Hematopoietic multipotent progenitor cell treated with erythropoietin and hydrocortisone succinate and interleukin-3 and kit ligand, for 17 days (in vitro differentiated cells): Measurements from ENCODE around the gene PRKCE.

Experiments used
- DNase-seq: peaks from one replicate; pipeline ENCODE4 v3.0.0-alpha.2; 2015; ENCODE audit warnings: low spot score

PRKCE gene

DNA sequence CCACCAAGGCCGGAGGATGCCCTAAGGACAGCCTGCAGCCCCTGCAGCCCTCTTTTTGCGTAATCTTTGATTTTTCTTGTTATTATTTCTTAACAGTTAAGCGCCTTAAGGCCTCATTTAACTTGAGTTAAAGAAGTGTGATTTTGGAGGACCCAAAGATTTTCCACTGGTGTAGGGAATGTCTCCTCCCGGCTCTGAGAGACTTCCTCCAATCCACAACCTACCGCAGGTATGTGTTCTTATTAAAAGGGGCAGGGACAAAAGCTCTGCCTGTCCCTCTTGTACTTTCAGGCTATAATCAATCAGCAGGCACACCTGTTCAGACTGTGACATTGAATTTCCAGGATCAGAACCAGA, 285.1 kb downstream of the PRKCE start:
- DNase-seq = no peak

DNA sequence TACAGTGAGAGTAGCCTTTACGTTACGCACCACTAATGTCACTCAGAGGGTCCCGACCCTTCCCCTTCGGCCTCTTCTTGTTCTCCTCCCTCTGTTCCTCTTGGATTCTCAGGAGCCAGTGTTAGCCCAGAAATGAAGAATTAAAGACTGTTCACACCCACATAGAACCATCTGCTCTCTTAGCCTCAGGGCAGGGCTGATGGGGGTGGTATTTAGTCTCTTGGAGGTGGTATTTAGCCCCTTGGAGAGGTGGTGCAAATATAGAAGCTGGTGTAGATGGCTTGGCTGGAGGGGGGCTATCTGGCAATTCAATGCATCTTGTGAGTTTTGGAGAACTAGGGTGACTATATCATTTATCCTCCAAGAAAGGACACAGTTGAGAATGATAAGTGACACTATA, 286.5 kb downstream of the PRKCE start:
- no peak for DNase-seq

- no peak for DNase-seq
These were observed 287.4 kb downstream of the PRKCE start for GRCh38 chr2:45938649-45939511.

GRCh38 chr2:45941531-45942236, 290.2 kb downstream of the PRKCE start:
- no peak for DNase-seq

GRCh38 chr2:45942237-45942738, 290.8 kb downstream of the PRKCE start:
- DNase-seq = no peak

GRCh38 chr2:45943219-45944044, 292.0 kb downstream of the PRKCE start:
- no peak for DNase-seq

- no peak for DNase-seq
These were observed 292.6 kb downstream of the PRKCE start for GRCh38 chr2:45944074-45944473.

DNA sequence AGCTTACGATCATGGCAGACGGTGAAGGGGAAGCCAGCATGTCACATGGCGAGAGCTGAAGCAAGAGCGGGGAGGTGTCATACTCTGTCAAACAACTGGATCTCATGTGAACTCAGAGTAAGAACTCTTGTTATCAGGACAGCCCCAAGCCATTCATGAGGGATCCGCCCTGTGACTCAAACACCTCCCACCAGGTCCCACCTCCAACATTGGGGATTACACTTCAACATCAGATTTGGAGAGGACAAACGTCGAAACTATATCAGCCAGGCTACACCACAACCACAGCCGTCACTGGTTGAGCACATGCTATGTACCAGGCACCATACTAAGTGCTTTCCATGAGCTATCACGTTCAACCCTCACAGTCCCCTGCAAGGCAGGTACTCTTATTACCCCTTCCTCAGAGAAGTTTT, 293.8 kb downstream of the PRKCE start:
- DNase-seq = no peak

- DNase-seq = no peak
These were observed 294.5 kb downstream of the PRKCE start for GRCh38 chr2:45946023-45946422.

- DNase-seq = no peak
These were observed 299.1 kb downstream of the PRKCE start for GRCh38 chr2:45950606-45951005.

DNA sequence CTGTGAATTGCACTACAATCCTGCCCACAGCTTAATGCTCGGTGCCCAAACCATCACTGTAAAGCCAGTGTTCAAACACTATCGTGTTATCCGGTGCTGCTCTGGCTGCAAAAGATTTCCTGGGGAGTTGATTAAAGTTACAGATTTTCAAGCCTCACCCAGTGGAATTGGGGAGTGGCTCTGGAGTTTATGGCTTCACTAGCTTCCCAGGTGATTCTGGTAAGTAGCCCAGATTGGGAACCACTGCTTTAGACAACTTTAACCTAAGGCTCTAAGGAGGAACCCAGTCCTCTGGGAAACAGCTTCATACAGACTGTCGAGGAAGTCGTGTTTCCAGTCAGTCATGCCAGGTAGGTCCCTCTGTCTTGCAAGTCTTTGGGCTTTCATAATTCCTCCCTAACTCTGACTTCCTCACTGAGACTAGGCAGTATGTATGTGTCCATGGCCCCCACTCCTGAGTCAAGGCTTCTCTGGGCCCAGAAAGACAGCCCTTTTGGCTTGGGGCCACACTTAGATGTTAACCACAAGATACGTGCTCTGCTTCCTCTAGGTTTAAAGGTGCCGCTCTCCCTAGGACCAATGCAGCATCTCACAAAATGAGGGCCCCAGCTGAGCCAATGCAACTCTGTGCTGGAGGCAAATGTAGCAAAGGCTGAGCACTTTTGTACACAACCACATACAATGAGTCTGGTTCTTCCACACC, 299.7 kb downstream of the PRKCE start:
- no peak for DNase-seq

GRCh38 chr2:45952591-45952990, 301.1 kb downstream of the PRKCE start:
- DNase-seq = no peak

DNA sequence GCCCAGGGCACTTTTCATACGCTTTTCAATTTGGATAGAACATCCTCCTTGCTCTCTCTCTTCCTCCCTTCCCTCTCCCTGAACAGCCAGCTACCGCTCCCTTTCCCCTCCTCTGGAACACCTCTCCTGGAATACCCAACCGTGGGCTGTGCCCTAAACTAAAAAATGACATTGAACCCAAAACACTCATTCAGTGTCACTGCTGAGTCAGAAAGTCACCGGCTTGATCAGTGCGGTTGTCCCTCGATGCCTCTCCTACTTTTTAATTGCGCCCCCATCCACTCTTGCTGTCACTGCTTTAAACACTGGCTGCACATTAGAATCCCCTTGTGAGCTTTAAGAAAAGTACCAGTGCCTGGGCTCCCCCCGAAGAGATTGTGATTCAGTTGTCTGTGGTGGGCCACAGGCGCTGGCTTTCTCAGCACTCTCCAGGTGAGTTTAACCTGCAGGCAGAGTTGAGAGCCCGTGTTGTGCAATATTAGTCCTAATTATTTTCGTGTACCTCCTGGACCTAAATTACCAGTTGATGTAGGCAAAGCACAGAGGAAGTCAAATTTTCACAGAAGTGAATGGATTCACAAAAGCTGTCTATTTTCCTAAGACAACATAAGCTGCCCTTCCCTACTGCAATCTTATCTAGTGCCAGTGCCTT, 302.0 kb downstream of the PRKCE start:
- DNase-seq = no peak

GRCh38 chr2:45954233-45954850, 302.9 kb downstream of the PRKCE start:
- DNase-seq = no peak

- DNase-seq = no peak
These were observed 306.2 kb downstream of the PRKCE start for GRCh38 chr2:45957533-45958227.

DNA sequence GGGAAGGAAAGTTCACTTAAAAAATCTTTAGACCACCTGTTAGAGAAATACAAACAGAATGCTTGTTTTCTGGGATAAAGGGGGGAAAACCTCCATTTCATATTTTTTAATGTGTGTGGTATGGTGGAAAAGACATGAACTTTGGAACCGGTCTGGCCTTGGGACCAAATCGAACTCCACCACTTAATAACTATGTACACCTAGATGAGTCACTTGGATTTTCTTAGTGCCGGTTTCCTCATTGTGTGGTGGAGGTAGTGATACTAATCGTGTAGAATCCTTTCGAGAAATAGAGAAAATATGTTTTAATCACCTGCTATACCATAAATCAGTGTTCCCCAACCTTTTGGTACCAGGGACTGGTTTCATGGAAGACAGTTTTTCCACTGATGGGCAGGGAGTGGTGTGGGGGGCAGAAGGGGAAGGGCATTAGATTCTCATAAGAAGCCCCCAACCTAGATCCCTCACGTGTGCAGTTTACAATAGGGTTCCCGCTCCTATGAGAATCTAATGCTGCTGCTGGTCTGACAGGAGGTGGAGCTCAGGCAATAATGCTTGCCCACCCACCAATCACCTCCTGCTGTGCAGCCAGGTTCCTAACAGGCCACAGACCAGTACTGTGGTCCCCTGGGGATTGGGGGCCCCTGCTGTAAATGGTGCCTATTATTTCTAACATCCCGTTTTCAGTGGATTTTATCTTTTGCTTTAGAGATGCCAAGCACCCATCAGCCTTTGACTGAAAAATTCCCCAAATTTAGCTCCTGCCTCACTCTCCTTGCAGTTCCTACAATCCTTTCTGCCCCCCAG, 308.8 kb downstream of the PRKCE start:
- DNase-seq = no peak

DNA sequence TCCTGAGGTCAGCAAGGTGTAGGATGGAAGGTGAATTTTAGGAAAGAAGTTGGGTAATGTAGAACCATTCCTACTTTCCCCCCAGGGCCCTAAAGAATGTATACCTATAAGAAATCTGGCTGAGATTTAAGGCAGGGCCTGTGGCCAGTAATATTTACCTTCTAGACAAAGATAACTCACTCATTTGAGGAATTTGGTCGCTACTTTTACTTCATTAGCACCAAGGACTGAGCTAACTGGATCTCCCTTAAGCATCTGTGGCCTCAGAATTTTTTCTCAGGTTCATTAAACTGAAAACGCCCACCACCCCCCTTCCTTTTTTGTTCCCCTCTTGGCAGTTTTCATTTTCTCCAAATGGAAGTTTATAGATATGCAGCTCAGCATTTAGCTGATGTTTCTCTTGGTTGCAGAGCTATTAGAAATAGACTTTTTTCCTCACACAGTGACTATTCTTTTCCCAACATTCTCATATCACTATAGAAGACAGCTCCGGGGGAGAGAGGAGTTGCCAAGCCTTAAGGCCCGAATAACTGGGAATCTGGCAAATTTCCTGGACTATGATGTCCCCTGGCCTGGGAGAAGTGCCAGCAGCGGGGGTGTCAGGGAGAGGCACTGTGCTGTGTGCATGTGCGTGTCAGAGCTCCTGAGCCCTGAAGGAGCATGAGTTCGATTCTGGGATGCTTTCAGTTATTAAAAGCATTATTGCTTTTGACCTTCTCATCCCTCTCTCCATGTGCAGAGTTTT, 310.9 kb downstream of the PRKCE start:
- no peak for DNase-seq

GRCh38 chr2:45963816-45964215, 312.3 kb downstream of the PRKCE start:
- DNase-seq = no peak
